Stimulated activated naive B cell treated with anti-CD40 and anti-IgM and Interleukin-4, amounts not matched to agents 10 μg/mL and 1 μg/mL and 100 μg/mL, for 72 hours (primary cell): ENCODE data around the gene TMEM121.

Experiments
- ATAC-seq, 2 donors: fragments of 150-1000 bp; cut with Tn5 transposase; replicated peaks; 2 replicates each; pipeline ENCODE4 v1.10.0; 2021; ENCODE audit warnings: moderate library complexity in 1 of 2
- DNase-seq: peaks from one replicate; pipeline ENCODE4 v3.0.0; 2021
- H3K27ac Mint-ChIP-seq: one replicate; pipeline ENCODE4 v1.8.0; 2022; ENCODE audit warnings: mild to moderate bottlenecking, mixed read lengths
- H3K27me3 Mint-ChIP-seq, 2 donors: one replicate each; pipeline ENCODE4 v1.8.0; 2022; ENCODE audit warnings: mixed read lengths in 2 of 2
- H3K36me3 Mint-ChIP-seq, 2 donors: one replicate each; pipeline ENCODE4 v1.8.0; 2022; ENCODE audit warnings: mixed read lengths in 2 of 2, mild to moderate bottlenecking in 1 of 2
- H3K4me1 Mint-ChIP-seq, 2 donors: one replicate each; pipeline ENCODE4 v1.8.0; 2022; ENCODE audit warnings: mixed read lengths in 2 of 2, mild to moderate bottlenecking in 1 of 2
- H3K4me3 Mint-ChIP-seq, 2 donors: one replicate each; pipeline ENCODE4 v1.8.0; 2022; ENCODE audit warnings: mild to moderate bottlenecking in 2 of 2, mixed read lengths in 2 of 2, moderate library complexity in 1 of 2
- H3K9me3 Mint-ChIP-seq, 2 donors: one replicate each; pipeline ENCODE4 v1.8.0; 2022; ENCODE audit warnings: mixed read lengths in 2 of 2, mild to moderate bottlenecking in 1 of 2

Gene TMEM121

DNA sequence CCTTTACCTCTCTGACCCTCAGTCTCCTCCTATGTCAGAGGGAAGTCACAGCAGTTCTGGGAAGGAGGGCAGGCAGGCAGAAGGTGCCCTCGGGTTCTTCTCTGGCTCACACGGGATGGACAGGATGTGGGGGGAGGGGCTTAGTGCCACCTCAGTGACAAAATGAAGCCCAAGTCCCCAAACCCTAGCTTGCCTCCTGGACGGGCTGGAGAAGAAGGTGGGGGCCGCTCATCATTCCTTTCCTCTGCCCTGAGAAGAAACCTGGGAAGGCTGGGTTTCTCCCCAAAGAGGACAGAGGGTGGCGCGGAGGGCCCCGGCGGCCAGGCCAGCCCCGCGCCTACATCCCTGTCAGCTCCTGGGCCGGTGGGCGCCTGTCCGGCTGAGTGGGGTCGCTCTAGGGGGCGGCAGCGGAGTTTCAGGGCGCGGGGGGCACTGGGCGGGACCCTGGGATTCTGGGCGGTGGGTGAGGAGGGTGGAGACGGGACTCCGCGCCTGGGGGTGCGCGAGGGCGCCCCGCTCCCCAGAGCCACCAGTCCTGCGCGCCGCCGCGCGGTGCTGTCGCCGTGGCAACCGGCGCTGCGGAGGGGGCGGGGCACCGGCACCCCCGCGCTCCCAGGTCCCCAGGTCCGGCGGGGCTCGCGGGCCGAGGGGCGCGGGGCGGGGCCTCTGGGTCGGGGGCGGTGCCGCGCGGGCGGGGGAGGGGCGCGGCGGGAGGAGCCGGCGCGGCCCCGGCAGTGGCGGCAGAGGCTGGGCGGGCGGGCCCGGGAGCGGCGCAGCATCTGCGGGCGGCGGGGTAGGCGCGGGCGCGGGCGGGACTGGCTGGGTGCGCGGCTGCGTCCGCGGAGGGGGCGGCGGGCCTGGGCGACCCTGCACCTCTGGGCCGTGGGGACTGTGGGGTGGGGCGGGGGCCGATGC lies at the start of gene TMEM121:
TSS of gene TMEM121 (plus strand) at position 723 of the 915 bp plus-strand sequence. CDS start 2,252 bp downstream, outside the sequence.
- peak within 1 kb of the TSS; percentile 92 for H3K27ac Mint-ChIP-seq

DNA sequence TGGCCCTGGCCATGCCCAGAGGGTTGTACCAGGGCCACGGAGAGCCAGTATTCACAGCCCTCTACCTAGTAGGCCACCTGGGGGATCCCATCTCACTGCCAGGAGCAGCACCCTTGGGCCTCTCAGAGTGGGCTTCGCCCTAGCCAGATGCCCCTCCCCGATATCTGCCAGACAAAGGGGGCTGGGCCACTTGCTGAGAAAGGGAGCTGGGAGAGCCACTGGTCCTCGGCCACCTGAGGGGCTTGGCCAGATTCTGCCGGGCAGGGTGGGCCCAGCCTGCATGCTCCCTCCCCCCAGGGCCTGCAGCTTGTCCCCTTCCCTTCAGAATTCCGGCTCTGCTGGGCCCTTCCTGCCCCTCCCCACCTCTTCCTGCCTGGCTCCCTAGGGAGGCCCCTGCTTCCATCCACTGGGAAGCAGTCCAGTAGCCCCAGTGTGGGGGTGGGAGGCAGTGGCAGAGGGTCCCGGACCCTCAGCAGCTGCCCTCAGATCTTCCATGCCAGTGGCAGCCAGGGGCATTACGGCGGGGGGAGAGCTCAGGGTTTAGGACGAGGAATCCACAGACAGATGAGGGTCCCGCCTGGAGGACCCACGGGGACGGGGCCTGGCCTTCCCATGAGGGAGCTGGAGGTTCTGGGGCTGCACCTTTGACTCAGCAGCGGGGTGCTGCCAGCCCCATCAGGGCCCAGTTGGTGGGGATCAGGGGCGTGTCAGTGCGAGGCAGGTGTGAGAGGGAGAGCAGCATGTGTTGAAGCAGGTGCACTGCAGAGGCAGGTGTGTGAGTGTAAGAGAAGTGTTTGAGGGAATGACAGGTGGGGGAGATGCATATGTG lies 49.3 kb upstream of the TMEM121 start:
- Mint-ChIP-seq H3K4me3 (peak overlapping the region; percentile 35 to 58), H3K36me3 (peaks cover 3 to 4% of the 10 kb centered on the region in 2 donors), H3K9me3 (peaks cover 2 to 4% of the 10 kb centered on the region in 2 donors), H3K27ac (peak overlapping the region; percentile 81), H3K27me3 (peaks cover 18 to 22% of the 10 kb centered on the region in 2 donors), H3K4me1 (peaks cover 35 to 53% of the 10 kb centered on the region in 2 donors)
- DNase-seq (no peak), ATAC-seq (no peak)

More for the DNA sequence above, at the start of gene TMEM121:
- peak within 1 kb of the TSS; percentile 86 to 92 for H3K4me3 Mint-ChIP-seq
- DNase-seq (no peak), ATAC-seq (peak in 1 of 2 donors; percentile 14)
- no peaks in the 10 kb centered on the region for H3K9me3 Mint-ChIP-seq
- H3K4me1 Mint-ChIP-seq, result peaks cover 28 to 42% of the 10 kb centered on the region in 2 donors
- peaks cover 17 to 42% of the 10 kb centered on the region in 2 donors for H3K27me3 Mint-ChIP-seq
- peaks cover 3% of the 10 kb centered on the region in 2 donors for H3K36me3 Mint-ChIP-seq

DNA sequence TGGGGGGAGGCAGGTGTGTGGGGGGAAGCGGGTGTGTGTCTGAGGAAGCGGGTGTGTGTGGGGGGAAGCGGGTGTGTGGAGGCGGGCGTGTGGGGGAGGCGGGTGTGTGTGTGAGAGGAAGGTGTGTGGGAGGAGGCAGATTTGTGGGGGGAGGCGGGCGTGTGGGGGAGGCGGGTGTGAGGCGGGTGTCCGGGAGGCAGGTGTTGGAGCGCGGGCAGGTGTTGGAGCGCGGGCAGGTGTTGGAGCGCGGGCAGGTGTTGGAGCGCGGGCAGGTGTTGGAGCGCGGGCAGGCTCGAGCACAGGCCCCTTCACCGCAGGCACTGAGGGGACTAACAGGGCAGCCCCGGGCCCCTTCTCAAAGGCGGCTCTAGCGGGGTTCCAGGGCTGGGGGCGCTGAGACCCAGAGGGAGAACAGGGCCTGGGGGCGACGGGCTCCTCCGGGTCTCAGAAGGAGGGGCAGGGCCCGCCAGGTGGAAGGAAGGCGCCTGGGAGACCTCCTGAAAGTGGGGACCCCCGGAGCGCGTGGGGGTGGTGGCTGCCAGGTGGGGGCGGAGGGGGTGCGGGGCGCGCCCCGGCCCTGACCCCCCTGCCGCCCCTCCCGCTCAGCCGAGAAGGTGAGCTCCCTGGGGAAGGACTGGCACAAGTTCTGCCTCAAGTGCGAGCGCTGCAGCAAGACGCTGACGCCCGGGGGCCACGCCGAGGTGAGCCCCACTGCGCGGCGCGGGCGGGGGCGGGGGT lies 48.6 kb upstream of the TMEM121 start:
- H3K27ac Mint-ChIP-seq, result no peak overlapping the region
- DNase-seq (no peak), ATAC-seq (no peak)
- H3K27me3 Mint-ChIP-seq, result peaks cover 18 to 22% of the 10 kb centered on the region in 2 donors
- H3K9me3 Mint-ChIP-seq, result peaks cover 2 to 4% of the 10 kb centered on the region in 2 donors
- H3K4me1 Mint-ChIP-seq, result peaks cover 41 to 60% of the 10 kb centered on the region in 2 donors
- H3K4me3 Mint-ChIP-seq, result peak overlapping the region in 1 of 2 donors; percentile 35
- peaks cover 3 to 4% of the 10 kb centered on the region in 2 donors for H3K36me3 Mint-ChIP-seq

DNA sequence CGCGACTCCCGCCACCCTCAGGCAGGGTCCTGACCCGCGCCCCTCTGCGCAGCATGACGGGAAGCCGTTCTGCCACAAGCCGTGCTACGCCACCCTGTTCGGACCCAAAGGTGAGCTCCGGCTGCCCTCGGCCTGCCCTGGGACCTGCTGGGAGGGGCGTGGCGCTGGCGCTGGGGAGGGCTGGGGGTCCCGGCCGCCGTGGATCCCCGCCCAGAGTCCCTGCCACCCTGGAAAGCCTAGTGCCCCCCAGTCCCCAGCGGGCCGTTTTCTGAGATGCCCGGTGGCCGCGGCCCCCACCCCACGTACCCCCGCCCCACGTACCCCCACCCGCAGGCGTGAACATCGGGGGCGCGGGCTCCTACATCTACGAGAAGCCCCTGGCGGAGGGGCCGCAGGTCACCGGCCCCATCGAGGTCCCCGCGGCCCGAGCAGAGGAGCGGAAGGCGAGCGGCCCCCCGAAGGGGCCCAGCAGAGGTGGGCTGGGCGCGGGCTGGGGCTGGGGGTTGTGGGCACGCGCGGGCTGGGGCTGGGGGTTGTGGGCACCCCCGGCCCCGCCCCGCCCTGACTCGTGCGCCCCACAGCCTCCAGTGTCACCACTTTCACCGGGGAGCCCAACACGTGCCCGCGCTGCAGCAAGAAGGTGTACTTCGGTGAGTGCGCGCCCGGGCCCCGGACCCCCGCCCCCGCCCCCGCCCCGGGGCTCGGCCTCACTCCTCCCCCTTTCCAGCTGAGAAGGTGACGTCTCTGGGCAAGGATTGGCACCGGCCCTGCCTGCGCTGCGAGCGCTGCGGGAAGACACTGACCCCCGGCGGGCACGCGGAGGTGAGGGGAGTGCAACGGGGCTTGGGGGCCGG lies 47.8 kb upstream of the TMEM121 start:
- peaks cover 2 to 4% of the 10 kb centered on the region in 2 donors for H3K9me3 Mint-ChIP-seq
- ATAC-seq, result no peak
- peaks cover 3 to 4% of the 10 kb centered on the region in 2 donors for H3K36me3 Mint-ChIP-seq
- H3K4me3 Mint-ChIP-seq, result no peak overlapping the region
- peaks cover 18 to 22% of the 10 kb centered on the region in 2 donors for H3K27me3 Mint-ChIP-seq
- peaks cover 42 to 62% of the 10 kb centered on the region in 2 donors for H3K4me1 Mint-ChIP-seq
- DNase-seq, result no peak
- no peak overlapping the region for H3K27ac Mint-ChIP-seq

DNA sequence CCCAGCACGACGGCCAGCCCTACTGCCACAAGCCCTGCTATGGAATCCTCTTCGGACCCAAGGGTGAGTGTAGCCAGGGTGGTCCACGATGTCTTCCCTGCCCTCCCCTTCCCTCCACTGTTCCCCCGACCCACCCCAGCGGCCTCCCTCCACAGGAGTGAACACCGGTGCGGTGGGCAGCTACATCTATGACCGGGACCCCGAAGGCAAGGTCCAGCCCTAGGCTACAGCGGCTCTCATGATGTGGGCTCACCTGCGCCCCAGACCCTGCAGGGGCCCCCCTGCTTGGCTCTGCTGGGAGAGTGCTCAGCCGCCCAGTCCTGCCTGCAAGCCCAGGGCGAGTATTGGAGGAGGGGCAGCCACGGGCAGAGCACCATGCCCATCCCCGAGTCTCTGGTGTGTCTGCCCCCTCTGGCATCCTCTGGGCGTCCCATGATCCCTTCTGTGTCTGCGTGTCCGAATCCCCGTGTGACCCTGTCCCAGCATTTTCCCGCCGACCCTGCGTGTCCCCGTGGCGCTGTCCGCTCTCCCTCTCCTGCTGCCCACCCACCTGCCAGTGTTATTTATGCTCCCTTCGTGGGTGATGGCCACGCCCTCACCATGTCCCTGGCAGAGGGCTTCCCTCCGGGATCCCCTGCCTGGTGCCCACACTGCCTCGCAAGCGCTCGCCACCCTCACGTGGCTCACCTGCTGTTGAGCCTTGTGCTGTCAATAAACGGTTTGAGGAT lies 46.8 kb upstream of the TMEM121 start:
- Mint-ChIP-seq H3K4me3 (peak overlapping the region; percentile 45 to 55), H3K27ac (peak overlapping the region; percentile 65), H3K36me3 (peaks cover 3 to 4% of the 10 kb centered on the region in 2 donors), H3K27me3 (peaks cover 18 to 22% of the 10 kb centered on the region in 2 donors), H3K9me3 (peaks cover 2 to 4% of the 10 kb centered on the region in 2 donors), H3K4me1 (peaks cover 49 to 68% of the 10 kb centered on the region in 2 donors)
- no peak for DNase-seq
- ATAC-seq, result no peak

DNA sequence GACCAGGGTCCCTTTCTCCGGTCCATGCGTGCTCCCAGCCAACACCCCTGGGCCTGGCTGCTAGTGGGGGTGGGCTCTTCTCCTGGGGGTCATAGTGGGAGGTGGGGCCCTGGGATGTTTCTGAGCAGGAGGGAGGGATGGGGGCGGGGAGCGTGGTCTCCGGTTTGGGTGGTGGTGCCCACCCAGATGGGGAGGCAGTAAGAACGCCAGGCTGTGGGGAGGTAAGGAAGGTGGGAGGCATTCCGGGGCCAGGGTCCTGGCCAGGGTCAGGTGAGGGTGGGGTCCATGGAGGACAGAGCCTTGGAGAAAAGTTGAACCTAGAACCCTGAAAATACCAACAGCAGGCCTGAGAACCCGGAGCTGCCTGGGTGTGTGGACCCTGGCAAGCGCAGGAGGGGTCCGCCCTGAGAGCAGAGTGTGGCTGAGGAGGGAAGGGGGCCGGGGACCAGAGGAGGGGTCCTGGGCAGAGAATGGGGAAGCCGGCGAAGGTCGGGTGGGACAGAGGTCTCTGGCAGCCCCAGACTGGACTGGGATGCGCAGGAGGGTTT lies 46.1 kb upstream of the TMEM121 start:
- H3K27ac Mint-ChIP-seq, result peak overlapping the region; percentile 99
- peaks cover 18 to 22% of the 10 kb centered on the region in 2 donors for H3K27me3 Mint-ChIP-seq
- ATAC-seq (no peak), DNase-seq (no peak)
- H3K9me3 Mint-ChIP-seq, result peaks cover 2 to 4% of the 10 kb centered on the region in 2 donors
- H3K36me3 Mint-ChIP-seq, result peaks cover 3 to 4% of the 10 kb centered on the region in 2 donors
- H3K4me3 Mint-ChIP-seq, result peak overlapping the region in 1 of 2 donors; percentile 83
- H3K4me1 Mint-ChIP-seq, result peaks cover 52 to 75% of the 10 kb centered on the region in 2 donors

DNA sequence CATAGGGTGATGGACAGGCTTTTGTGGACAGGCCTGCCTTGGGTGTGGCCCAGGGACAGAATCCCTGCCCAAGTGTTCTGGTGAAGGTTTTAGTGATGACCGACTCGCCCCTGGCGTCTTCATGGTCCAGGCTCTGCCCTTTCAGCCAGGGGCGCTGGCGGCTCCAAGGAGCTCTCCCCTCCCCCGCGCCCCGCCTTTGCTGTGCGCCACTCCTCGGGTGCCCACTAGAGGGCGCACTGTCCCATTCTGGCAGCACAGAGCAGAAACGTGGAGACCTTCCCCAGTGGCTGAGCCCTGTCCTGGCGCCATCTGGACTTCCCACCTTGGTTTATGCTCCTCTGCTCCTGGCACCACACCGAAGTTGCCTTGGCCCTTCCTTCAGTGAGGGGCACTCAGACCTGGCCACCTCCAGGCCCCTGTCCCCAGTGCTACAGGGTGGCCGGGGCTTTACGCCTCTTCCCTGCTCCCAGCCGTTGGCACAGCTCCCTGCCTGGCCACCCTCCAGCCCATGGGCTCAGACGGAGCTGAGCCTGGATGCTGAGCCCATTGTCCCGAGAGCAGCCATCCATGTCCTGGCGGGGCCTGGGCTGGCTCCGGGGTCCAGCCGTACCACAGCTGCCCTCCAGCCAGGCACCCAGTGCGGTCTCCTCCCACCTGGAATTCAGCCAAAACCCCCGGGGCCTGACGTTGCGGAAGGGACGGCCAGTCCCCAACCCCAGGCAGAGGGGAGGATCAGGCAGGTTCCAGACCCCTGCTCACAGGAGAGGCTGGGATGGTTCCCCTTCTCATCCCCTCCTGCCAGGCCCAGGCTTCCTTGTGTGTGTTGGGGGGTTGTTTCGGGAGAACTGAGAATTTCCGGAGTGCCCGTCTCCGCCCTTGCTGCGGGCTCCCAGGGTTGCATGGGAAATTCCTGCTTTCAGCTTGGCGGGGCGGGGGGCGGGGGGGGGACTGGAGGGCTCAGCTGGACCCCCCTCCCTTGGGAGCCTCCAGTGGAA lies 45.3 kb upstream of the TMEM121 start:
- Mint-ChIP-seq H3K27me3 (peaks cover 18 to 22% of the 10 kb centered on the region in 2 donors), H3K4me1 (peaks cover 59 to 78% of the 10 kb centered on the region in 2 donors), H3K9me3 (peaks cover 2 to 4% of the 10 kb centered on the region in 2 donors), H3K4me3 (peak overlapping the region; percentile 82 to 83), H3K36me3 (peaks cover 3 to 4% of the 10 kb centered on the region in 2 donors), H3K27ac (peak overlapping the region; percentile 99)
- ATAC-seq (peak; percentile 62 to 69), DNase-seq (peak; percentile 85)

DNA sequence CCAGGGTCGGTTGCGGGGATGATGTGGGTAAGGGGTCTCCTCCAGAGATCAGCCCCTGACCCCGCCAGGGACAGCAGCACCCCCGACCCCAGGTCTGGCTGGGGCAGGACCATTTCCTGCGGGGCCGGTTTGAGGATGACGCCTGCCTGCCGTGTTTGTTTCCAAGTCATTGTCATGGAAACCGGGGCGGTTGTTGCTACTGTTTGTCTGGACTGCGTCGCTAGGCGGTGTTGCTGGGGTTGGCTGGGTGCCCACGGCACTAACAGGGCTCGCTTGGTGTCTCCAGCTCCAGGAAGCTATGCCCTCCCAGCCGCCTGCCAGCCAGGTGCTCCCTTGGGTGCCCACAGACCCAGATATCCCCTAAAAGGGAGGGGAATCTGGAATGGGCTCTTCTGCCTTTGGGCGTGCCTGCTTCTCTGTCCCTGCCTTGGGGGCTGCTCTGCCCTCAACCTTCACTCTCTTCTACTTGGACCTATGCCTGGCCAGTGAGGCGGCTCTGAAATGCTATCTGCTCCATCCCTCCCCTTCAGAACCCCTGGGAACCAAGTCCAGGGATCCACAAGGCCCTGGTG lies 44.4 kb upstream of the TMEM121 start:
- Mint-ChIP-seq H3K27me3 (peaks cover 13 to 15% of the 10 kb centered on the region in 2 donors), H3K4me1 (peaks cover 57 to 86% of the 10 kb centered on the region in 2 donors), H3K4me3 (peak overlapping the region; percentile 82 to 83), H3K27ac (peak overlapping the region; percentile 99), H3K36me3 (peaks cover 3 to 4% of the 10 kb centered on the region in 2 donors), H3K9me3 (peaks cover 2 to 4% of the 10 kb centered on the region in 2 donors)
- DNase-seq (peak; percentile 91), ATAC-seq (peak; percentile 62 to 64)

DNA sequence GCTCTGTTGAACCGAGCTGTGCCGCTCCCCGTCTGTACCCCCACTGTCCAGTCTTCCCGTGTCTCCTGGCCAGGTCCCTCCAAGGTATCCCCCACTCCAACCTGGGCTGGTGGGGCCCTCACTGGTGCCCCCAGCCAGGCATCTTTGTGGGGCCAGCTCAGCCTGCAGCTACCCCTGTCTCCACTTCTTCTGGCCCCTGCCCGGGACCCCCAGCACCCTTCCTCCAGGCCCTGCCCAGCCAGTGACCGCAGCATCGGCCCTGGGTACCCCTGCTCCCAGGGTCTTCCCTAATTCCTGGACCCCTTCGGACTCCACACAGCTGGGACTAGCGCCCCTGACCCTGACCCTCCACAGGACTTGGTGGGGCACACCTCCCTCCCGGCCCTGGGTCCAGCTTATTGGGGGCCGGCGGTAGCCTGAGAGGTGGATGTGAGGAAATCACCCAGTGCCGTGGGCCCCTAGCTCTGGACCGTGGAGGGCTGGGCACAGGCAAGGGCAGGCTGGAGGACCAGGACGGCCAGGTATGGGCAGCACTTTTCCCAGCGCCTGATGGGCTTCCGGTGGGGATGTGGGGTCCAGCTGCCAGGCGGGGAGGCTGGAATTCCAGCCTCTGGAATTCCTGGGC lies 43.8 kb upstream of the TMEM121 start:
- Mint-ChIP-seq H3K9me3 (no peaks in the 10 kb centered on the region), H3K4me1 (peaks cover 51 to 80% of the 10 kb centered on the region in 2 donors), H3K27me3 (peaks cover 7 to 8% of the 10 kb centered on the region in 2 donors), H3K36me3 (no peaks in the 10 kb centered on the region), H3K4me3 (peak overlapping the region; percentile 82 to 83), H3K27ac (peak overlapping the region; percentile 99)
- DNase-seq (no peak), ATAC-seq (no peak)

DNA sequence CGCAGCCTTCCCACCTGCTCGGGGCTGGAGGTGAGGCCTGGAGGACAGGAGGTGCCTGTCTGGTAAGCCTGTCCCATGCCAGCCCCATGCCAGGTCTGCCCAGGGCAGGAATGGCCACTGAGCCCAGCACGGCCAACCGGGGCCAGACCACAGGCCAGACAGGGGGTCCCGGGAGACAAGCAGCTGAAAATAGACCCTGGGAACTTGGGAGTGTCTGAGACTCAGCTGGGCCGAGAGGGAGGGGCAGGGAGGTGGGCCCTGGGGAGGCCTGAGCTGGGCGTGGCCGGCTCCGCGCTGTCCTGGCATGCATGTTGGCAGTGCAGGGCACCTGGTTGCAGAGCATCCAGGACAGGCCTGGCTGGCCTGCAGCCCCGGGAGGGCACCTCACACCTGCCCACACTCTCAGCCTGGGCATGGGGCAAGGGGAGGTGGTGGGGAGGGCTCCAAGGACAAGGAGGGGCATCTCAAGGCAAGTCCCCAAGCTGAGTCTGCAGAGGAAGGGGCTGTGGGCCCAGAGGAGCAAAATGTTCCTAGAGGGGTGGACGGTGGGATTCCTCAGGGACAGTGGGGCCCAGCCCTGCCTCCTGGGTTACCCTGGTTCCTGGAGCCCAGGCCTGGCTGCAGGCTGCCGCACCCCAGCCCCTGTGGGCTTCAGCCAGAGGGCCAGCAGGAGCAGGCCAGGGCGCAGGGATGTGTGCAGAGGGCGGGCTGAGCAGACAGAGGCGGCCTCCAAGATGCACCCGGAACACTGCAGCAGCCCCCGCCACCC lies 42.9 kb upstream of the TMEM121 start:
- no peak overlapping the region for H3K4me3 Mint-ChIP-seq
- no peaks in the 10 kb centered on the region for H3K9me3 Mint-ChIP-seq
- peaks cover 6% of the 10 kb centered on the region in 2 donors for H3K27me3 Mint-ChIP-seq
- DNase-seq (no peak), ATAC-seq (no peak)
- H3K4me1 Mint-ChIP-seq, result peaks cover 57 to 85% of the 10 kb centered on the region in 2 donors
- peak overlapping the region; percentile 99 for H3K27ac Mint-ChIP-seq
- peaks cover 2 to 7% of the 10 kb centered on the region in 2 donors for H3K36me3 Mint-ChIP-seq
